Head of caudate nucleus (tissue), 42 donors: ENCODE results near the gene CCDC167.
"Not testable (repeated sequence)": the region's sequence is repeated elsewhere in the genome, so short reads cannot be mapped to it uniquely, and the experiment has no call there.

Experiments used
- DNase-seq, 42 donors: peaks; one replicate each; pipeline versions ENCODE4 v3.0.0 to v3.0.0-alpha.2; 2020 to 2021; ENCODE audit warnings: mixed read lengths in 7 of 42
- intact Hi-C: fragments of 100-400 bp; cut with DNase I; formaldehyde crosslinking; loops from one replicate; pipeline ENCODE4 v1.15.0; 2022

CCDC167 gene

DNA sequence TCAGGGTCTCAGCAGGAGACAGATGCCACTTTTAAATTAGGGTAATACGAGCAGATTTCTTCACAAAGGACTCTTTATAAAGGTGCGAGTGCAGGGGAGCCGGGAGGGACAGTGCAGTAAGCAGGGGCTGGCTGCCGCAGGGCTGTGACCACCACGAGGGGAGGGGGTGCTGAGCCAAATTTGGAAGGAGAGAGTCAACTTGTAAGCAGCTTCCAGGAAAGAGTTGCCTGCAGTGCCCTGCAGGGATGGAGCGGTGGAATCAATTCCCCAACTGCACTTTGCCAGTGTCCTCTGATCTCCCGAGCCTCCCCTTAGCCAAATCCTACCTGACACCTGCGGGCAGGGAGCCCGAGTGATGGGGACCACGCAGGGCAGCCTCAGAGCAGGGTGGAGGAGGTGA, 13.9 kb upstream of the CCDC167 start:
- DNase-seq: no peak
- intact Hi-C loops: no loop called here

DNA sequence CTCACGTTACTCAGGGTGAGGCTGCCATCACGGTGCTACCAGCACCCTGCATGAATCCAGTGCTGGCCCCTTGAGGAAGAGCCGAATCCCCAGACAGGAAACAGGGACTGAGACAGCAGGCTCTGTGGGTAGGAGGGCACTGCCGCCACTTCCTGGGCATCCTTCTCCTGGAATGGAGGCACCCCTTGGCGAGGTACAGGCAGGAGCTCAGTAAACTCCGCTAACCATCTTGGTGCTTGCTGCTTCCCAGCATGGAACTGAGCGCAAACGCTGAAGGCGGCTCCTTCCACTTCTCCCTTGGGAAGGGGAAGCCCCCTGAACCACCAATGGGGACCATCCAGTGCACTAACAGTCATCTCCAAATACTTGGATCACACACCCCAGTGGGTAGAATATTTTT, 13.5 kb upstream of the CCDC167 start:
- intact Hi-C loops: no loop called here
- DNase-seq: no peak

GRCh38 chr6:37512400-37513011, 12.8 kb upstream of the CCDC167 start:
- no peak for DNase-seq
- intact Hi-C loops: no loop called here

DNA sequence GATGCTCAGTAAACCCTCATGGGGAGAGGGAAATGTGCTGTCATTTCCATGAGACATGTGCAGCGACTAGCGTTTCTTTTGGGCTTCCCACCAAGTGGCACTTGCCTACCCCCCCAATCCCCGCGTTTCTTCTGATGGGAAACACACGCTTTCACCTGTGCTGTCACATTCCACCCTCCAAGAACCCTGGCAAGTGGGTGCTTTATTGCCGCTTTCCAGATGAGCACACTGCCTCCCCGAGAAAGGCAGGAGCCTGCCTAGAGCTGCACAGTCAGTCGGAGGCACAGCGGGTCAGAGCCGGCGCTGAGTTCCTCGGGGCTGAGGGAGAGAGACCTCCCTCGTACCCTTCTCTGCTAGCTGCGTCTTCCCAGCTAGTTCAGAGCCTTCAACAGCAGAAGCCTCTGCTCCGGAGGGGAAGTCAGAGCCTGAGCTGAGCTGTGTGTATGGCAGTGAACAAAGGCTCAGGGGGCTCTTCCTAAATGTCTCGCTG, 12.3 kb upstream of the CCDC167 start:
- intact Hi-C loops: no loop called here
- DNase-seq: peak in 2 of 42 donors; percentile 34 to 51

GRCh38 chr6:37511201-37511600, 11.5 kb upstream of the CCDC167 start:
- no peak for DNase-seq
- intact Hi-C loops: no loop called here

DNA sequence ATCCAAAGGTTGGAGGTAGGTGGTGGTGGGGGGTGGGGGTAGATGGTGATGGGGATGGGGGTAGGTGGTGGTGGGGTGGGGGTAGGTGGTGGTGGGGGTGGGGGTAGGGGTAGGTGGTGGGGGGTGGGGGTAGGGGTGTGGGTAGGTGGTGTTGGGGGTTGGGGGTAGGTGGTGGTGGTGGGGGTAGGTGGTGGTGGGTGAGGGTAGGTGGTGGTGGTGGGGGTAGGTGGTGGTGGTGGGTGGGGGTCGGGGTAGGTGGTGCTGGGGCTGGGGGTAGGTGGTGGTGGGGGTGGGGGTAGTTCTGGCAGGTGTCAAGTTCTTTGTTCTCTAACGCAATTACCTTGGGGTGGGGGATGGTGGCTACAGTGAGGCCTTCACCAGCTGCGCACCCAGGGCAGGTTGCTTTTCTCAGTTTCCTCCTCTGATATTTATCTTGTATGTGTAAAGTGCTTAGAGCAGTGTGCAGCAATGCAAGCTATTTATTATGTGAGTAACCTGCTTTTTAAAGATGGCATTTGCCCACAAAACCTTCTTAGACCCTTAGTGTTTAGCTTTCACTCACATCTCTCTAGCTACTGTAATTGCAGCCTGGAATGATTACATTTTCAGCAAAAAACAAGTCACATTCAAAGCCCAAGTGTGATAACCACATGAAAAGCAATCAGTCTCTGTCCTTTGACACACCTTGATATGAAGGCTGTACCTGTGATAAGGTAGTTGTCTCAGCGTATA, 8.2 kb upstream of the CCDC167 start:
- intact Hi-C loops: no loop called here
- DNase-seq: no peak

DNA sequence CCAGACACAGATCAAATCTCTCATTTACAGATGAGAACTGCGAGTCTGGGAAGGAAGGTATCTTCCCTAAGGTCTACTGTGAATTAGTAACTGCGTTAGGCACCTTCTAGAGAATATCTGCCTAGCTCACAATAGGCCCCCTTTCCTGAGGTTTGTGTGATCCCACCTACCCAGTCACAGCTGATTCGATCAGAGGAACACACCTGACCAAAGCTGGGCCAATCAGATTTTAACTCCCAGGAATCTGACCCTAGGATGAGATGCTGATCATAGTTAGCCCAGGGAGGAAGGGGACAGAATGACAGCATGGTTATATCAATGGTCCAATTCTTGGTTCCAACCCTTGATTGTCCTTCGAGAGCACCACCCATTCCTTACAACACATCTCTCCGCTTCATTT, 7.4 kb upstream of the CCDC167 start:
- intact Hi-C loops: no loop called here
- DNase-seq: no peak

DNA sequence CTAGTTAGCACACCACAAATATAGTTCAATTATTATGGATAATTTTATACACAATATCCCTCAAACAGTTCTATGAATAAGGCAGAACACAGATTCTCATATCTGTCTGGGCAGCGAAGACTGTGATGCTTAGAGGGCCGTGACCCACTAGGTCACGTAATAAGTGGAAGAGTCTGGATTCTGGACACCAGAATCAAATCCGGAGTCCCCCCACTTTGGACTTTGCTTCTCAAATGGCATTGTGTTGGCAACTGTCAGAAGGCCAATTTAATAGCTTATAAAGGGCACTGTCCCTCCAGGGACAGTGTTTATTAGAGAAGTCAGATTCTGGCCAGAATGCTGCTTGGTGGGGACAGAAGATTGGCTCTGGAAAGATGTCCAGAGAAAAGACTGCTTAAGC, 6.8 kb upstream of the CCDC167 start:
- intact Hi-C loops: no loop called here
- DNase-seq: no peak

- intact Hi-C loops: no loop called here
- no peak for DNase-seq
Measured at GRCh38 chr6:37504024-37504423, 4.3 kb upstream of the CCDC167 start.

DNA sequence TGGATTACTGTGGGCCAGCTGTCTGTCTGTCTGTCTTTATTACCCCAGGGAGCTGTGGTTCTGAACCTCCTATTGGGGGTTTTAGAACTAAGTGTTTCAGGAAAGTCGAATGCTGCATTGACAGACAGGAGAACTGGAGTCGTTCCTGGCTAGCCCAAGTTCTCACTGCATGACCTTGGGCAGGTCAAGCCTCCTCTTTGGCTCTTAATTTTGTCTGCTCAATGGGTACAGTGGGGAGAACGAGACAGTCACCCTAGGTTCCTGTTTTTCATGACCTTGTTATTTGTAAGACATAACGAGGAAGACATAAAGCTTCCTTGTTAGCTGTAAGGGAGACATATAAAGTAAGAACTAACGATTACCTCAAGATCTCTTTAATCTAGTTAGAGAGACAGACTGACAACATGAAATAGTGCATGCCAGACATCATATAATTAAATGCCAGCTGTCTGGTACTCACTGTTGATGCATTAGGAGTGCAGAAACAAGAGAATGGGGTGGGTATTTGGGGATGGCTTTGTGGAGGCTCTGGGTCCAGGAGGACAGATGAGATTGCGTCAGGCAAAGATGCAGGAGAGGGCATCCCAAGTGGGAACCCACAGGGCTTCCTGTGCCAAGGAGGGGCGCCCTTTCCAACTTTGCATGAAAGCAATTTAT, 3.7 kb upstream of the CCDC167 start:
- no peak for DNase-seq
- intact Hi-C loops: no loop called here

DNA sequence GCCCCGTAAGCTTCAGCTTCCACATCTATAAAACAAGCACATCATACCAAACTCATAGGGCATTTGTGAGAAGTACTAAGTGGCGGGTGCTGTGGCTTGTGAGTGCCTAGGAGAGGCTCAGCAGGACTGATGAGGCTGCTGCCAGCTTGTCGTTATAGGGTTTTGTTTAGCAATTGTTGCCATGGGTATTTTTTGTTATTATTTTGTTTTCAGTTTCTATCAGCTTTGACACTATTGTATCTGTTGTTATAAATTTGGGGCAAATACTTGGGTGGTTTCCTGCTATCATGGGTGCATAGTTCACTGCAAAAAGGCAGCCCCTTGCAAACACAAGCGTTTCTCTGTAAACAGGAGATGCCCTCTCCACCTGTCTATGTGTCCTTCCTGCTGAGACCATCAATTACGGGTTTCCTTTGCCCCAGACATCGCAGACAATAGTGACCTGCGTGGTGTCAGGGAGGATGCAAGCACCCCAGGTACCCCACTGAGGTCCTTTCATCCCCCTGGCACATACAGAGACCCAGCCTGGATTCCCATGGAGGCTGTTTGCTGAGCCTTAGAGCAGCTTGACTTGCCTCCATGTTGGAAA, 3.1 kb upstream of the CCDC167 start:
- DNase-seq: no peak
- intact Hi-C loops: no loop called here

DNA sequence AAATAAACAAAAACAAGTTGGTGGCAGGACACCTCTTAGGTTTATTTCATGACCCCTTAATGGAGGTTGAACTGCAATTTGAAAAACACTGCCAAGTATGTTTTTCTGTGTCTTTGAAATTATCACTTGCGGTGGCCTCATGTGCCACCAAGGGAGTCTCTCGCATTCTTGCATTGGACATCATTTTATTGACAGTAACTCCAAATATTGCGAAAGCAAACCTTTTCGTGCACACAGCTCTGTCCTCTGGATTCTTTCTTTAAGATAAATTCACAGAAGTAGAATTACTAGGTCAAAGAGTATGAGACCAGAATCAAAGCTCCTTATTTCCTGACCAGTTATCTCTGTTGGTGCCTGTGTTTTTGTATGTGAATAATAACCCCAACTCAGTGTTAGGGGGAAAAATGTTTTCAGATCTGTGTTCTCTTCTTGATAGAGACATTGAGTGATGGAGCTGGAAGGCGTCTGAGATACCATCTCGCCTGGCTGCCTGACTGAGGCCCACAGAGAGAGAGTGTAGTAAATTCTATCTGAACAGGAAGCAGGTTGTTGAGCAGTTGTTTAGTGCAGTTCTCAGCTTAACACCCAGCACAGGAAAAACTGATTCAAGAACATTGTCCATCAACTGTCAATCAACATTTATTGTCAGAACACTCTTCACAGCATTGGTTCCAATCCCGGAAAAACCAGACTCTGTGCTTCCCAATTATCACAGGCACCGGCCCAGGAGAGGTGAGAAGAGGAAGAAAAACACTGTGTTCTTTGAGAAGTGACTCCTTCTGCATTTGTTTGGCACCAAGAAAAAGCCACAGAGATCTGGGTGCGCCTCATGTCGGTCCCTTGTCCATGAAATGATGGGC, 2.2 kb upstream of the CCDC167 start:
- intact Hi-C loops: no loop called here
- DNase-seq: no peak

DNA sequence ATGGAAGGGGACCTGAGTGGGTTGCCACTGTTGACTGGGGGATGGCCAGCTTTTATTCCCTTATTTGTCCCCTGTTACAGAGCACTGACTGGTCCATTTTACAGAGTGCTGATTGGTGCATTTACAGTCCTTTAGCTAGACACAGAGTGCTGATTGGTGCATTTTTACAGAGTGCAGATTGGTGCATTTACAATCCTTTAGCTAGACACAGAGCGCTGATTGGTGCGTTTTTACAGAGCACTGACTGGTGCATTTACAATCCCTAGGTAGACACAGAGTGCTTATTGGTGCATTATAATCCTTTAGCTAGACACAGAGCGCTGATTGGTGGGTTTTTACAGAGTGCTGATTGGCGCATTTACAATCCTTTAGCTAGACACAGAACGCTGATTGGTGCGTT, 1.2 kb upstream of the CCDC167 start:
- intact Hi-C loops, DNase-seq: not testable (repeated sequence)

DNA sequence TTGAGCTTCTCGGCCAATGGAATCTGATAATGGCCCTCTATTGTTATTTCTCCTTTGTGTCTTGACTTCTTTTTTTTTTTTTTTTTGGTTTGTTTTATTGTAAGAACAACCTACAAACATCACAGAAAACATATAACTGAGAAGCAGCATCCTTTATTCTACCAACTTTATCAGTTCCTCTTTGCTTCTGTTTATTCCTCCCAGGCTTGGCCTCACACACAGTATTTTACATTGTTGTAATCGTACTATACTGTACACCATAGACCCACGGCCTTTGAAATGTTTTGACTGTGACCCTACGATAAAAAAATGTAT, 558 bp upstream of the CCDC167 start:
- no peak for DNase-seq
- intact Hi-C loops: no loop called here

- DNase-seq: no peak
- intact Hi-C loops: loop anchor here (5.0 to 10.0 kb wide), 2 partner anchors 62 to 70 kb away; partner anchors contain the start of gene CMTR1
Measured at GRCh38 chr6:37496951-37497885, 2.5 kb downstream of the CCDC167 start.

GRCh38 chr6:37495244-37495934, 4.3 kb downstream of the CCDC167 start:
- intact Hi-C loops: loop anchor here (5.0 to 10.0 kb wide), 2 partner anchors 61 to 72 kb away; partner anchors contain the start of gene CMTR1
- DNase-seq: no peak

- no peak for DNase-seq
- intact Hi-C loops: loop anchor here (5.0 to 10.0 kb wide), 2 partner anchors 59 to 194 kb away; partner anchors contain the start of gene CMTR1
Measured at GRCh38 chr6:37493661-37493995, 6.1 kb downstream of the CCDC167 start.
